ENCODE measurements around the gene RCAN2. TPM values are rescaled to one million over a fixed set of nuclear protein-coding genes. Genes with fewer than 3 reads are reported as not detected.

Gene RCAN2
- total RNA-seq, 1 experiment from 2014 or later: 0.05 TPM

DNA sequence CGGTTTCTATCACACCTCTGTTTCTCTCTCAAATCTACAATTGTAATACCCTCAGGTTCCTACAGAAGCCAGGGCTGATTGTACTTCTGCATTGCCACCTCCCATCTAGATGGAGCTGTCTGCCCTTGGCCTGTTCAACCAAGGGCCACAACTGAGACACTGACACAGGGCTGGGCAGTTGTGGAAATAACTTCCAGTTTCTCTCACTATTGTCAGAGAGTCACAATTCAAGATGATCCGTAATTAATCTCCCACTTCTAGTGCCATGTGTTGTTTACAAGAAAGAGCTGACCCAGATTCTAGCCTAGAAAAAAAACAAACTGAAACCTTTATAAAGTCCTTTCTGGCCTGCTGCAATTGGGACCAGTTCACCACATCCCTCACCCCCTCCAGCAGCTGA, 22.2 kb downstream of the RCAN2 start:
- H3K36me3 ChIP-seq (ENCODE audit: control insufficient read depth, insufficient read depth, low read length): no peaks in the 10 kb centered on the region
- no peak for ATAC-seq
- CTCF ChIA-PET: no interaction called here
- H3K4me1 ChIP-seq (ENCODE audit: control insufficient read depth, insufficient read depth, low read length): no peaks in the 10 kb centered on the region
- no TSS peak for BruUV-seq (replicated peaks)
- no peak for DNase-seq (ENCODE audit: low read depth, low spot score)
- no peak overlapping the region for H3K4me3 ChIP-seq (ENCODE audit: low read depth in 2 of 2, low read length in 2 of 2)
- TF ChIP-seq POLR2AphosphoS5 (IDR thresholded peaks at IDR 0.05; ENCODE audit: low read depth, low read length) (no peak), REST (IDR thresholded peaks at IDR 0.05; ENCODE audit: insufficient read depth in 1 of 2, low read depth in 2 of 2, low read length in 1 of 2) (no peak), SIN3A (IDR thresholded peaks at IDR 0.05; ENCODE audit: borderline replicate concordance, insufficient read depth, low read depth, low read length) (no peak), TCF7L2 (IDR thresholded peaks at IDR 0.05; ENCODE audit: low read depth, low read length) (no peak), CTCF (IDR thresholded peaks at IDR 0.05) (no peak)
- no peak overlapping the region for H3K27ac ChIP-seq (ENCODE audit: low read length)
- H3K27me3 ChIP-seq (ENCODE audit: control insufficient read depth, insufficient read depth, low read length): no peaks in the 10 kb centered on the region
- POLR2A ChIA-PET: no interaction called here
- H3K9me3 ChIP-seq (ENCODE audit: control insufficient read depth, insufficient read depth, low read depth, low read length): no peaks in the 10 kb centered on the region
- in situ Hi-C loops (cut with HindIII; ENCODE audit: low pct_unique_long_range_greater_than_20kb, low sequenced_read_pairs): no loop called here
- intact Hi-C loops (cut with micrococcal nuclease; ENCODE audit: unreplicated experiment): no loop called here

DNA sequence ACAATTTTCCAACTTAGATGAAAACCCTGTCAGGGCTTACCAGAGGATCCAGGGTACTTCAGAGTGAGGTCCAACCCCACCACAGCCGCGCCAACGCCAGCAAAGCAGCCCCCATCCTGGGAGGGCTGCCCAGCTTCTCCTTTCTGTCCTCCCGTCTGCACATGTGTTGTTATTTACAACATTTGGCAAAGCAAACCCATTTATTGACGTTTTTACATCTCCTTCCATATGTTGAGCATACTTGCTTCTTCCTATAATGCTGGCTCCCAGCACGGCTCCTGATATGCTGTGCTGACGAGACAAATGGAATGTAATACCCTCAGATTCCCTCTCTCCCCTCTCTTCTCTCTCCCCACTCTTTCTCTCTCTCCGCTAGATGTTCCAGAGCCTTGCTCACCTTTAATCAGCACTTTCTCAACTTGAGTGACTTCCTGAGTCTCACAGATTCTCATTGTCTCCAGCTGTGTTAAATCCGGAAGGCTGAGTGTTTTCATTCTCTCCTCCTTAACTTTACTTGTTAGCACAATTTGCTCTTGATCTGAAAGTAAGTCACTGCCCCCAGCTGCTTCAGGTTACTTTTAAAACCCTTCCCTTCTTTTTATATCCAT, 22.7 kb downstream of the RCAN2 start:
- Histone ChIP-seq H3K4me1 (ENCODE audit: control insufficient read depth, insufficient read depth, low read length) (no peaks in the 10 kb centered on the region), H3K9me3 (ENCODE audit: control insufficient read depth, insufficient read depth, low read depth, low read length) (no peaks in the 10 kb centered on the region), H3K27me3 (ENCODE audit: control insufficient read depth, insufficient read depth, low read length) (no peaks in the 10 kb centered on the region), H3K27ac (ENCODE audit: low read length) (no peak overlapping the region), H3K36me3 (ENCODE audit: control insufficient read depth, insufficient read depth, low read length) (no peaks in the 10 kb centered on the region), H3K4me3 (ENCODE audit: low read depth in 2 of 2, low read length in 2 of 2) (no peak overlapping the region)
- in situ Hi-C loops (cut with HindIII; ENCODE audit: low pct_unique_long_range_greater_than_20kb, low sequenced_read_pairs) (no loop called here), intact Hi-C loops (cut with micrococcal nuclease; ENCODE audit: unreplicated experiment) (no loop called here)
- no TSS peak for BruUV-seq (replicated peaks)
- ChIA-PET POLR2A (no interaction called here), CTCF (no interaction called here)
- DNase-seq (ENCODE audit: low read depth, low spot score): no peak
- no peak for TF ChIP-seq REST (IDR thresholded peaks at IDR 0.05; ENCODE audit: insufficient read depth in 1 of 2, low read depth in 2 of 2, low read length in 1 of 2)
- no peak for TF ChIP-seq CTCF (IDR thresholded peaks at IDR 0.05)
- no peak for TF ChIP-seq TCF7L2 (IDR thresholded peaks at IDR 0.05; ENCODE audit: low read depth, low read length)
- no peak for ATAC-seq
